ENCODE results near the gene HIPK1.

HIPK1 gene

DNA sequence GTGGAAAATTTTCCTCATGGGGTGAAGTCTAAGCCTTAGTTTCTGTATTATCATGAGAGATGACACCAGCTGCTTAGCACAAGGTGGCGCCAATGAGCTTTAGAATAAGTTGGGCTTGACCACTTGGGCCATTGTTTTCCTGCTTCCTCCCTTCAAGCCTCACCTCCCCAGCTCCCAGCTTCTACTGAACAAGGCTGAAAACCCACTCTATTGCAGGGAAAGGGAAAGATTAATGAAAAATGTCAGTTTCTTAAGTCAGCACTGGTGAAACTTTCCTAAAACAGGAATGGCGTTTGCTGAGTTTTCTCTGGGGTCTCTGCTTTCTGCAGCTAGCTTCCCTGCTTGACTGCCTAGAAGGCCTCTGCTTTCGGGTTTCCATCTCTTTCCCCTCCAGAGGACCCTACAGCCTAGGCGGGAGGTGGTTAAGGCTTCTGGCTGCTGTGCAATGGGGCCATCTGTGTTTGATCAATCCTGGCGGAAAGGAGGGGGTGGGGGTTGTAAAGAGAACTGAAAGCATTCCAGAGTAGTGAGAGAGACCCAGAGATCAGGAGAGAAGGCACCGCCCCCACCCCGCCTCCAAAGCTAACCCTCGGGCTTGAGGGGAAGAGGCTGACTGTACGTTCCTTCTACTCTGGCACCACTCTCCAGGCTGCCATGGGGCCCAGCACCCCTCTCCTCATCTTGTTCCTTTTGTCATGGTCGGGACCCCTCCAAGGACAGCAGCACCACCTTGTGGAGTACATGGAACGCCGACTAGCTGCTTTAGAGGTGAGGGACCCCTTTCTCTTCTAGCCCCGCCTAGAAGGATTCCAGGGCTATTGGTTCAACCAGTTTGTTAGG, 50.0 kb downstream of the HIPK1 start, which contains the start of gene OLFML3:
TSS of gene OLFML3 (plus strand) at position 612 of the 840 bp plus-strand sequence. CDS start at position 655, 43 bp downstream.
- peak within 1 kb of the TSS; percentile 52 for H3K27ac ChIP-seq (ENCODE audit: poor library complexity, severe bottlenecking)
- DNase-seq (ENCODE audit: low spot score) (peak; percentile 73), ATAC-seq (ENCODE audit: low read depth) (peak; percentile 91)
- TF ChIP-seq, protein P1, sequence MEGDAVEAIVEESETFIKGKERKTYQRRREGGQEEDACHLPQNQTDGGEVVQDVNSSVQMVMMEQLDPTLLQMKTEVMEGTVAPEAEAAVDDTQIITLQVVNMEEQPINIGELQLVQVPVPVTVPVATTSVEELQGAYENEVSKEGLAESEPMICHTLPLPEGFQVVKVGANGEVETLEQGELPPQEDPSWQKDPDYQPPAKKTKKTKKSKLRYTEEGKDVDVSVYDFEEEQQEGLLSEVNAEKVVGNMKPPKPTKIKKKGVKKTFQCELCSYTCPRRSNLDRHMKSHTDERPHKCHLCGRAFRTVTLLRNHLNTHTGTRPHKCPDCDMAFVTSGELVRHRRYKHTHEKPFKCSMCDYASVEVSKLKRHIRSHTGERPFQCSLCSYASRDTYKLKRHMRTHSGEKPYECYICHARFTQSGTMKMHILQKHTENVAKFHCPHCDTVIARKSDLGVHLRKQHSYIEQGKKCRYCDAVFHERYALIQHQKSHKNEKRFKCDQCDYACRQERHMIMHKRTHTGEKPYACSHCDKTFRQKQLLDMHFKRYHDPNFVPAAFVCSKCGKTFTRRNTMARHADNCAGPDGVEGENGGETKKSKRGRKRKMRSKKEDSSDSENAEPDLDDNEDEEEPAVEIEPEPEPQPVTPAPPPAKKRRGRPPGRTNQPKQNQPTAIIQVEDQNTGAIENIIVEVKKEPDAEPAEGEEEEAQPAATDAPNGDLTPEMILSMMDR (IDR thresholded peaks at IDR 0.05; ENCODE audit: poor library complexity, severe bottlenecking) = peak; percentile 87
- H3K4me3 ChIP-seq (ENCODE audit: severe bottlenecking) = no peak within 1 kb of the TSS
- H3K4me1 ChIP-seq (ENCODE audit: insufficient read depth, poor library complexity, severe bottlenecking) = peaks cover 9% of the 10 kb centered on the region
- H3K27me3 ChIP-seq (ENCODE audit: insufficient read depth, poor library complexity, severe bottlenecking) = no peaks in the 10 kb centered on the region
- no peaks in the 10 kb centered on the region for H3K9me3 ChIP-seq (ENCODE audit: severe bottlenecking)
- peaks cover 8% of the 10 kb centered on the region for H3K36me3 ChIP-seq (ENCODE audit: low read depth)

DNA sequence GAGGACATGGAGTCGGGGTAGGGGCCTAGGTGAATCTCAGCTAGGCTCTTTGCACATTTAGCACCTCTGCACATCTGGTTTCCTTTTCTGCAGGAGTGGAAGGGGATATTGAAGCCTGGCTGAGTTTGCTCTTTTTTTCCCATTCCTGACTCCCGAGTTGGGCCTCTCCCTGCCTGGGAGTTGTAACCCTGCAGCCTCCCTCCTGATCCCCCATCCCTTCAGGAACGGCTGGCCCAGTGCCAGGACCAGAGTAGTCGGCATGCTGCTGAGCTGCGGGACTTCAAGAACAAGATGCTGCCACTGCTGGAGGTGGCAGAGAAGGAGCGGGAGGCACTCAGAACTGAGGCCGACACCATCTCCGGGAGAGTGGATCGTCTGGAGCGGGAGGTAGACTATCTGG, 51.0 kb downstream of the HIPK1 start:
- Histone ChIP-seq H3K27me3 (ENCODE audit: insufficient read depth, poor library complexity, severe bottlenecking) (no peaks in the 10 kb centered on the region), H3K4me1 (ENCODE audit: insufficient read depth, poor library complexity, severe bottlenecking) (peaks cover 9% of the 10 kb centered on the region), H3K9me3 (ENCODE audit: severe bottlenecking) (no peaks in the 10 kb centered on the region), H3K4me3 (ENCODE audit: severe bottlenecking) (no peak overlapping the region), H3K27ac (ENCODE audit: poor library complexity, severe bottlenecking) (no peak overlapping the region), H3K36me3 (ENCODE audit: low read depth) (peaks cover 4% of the 10 kb centered on the region; the same call in 1 of the 2 replicates)
- ATAC-seq (ENCODE audit: low read depth) (no peak), DNase-seq (ENCODE audit: low spot score) (no peak)
- TF ChIP-seq, protein P1 (IDR thresholded peaks at IDR 0.05; ENCODE audit: poor library complexity, severe bottlenecking) = no peak

DNA sequence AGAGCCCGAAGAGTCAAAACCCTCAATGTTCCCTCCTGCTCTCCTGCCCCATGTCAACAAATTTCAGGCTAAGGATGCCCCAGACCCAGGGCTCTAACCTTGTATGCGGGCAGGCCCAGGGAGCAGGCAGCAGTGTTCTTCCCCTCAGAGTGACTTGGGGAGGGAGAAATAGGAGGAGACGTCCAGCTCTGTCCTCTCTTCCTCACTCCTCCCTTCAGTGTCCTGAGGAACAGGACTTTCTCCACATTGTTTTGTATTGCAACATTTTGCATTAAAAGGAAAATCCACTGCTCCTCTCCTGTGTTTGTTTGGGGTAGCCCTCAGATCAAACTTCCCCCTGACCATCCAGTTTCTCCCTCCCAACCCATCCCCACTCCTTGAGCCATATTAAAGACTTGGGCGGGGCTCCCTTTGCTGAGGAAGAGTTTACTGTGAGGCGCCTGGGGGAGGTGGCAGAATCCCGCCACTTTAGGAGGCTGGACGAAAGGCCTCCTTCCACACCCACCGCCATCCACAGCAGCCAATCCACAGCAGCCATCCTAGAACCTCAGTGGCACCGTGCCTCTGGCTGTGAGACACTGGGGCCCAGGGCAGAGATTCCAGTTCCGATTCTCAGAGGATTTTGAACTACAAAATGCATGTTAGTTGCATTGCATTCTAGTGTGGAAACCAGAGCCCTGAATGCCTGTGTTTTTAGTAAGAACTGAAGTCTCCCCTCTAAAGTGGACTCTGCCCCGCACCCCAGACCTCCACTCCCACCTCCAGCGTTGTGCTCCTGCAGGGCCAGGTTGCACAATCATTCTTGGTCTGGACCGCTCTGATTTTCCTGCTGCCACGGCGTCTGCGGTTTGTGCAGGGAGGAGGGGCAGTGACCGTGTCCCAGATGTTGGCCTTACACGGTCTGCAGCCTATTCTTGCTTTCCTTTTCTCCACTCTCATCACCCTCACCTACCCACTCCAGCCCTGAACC, 53.1 kb downstream of the HIPK1 start:
- ATAC-seq (ENCODE audit: low read depth) = no peak
- TF ChIP-seq, protein P1 (IDR thresholded peaks at IDR 0.05; ENCODE audit: poor library complexity, severe bottlenecking) = no peak
- no peak for DNase-seq (ENCODE audit: low spot score)
- Histone ChIP-seq H3K9me3 (ENCODE audit: severe bottlenecking) (no peaks in the 10 kb centered on the region), H3K27ac (ENCODE audit: poor library complexity, severe bottlenecking) (no peak overlapping the region), H3K27me3 (ENCODE audit: insufficient read depth, poor library complexity, severe bottlenecking) (no peaks in the 10 kb centered on the region), H3K4me3 (ENCODE audit: severe bottlenecking) (no peak overlapping the region), H3K4me1 (ENCODE audit: insufficient read depth, poor library complexity, severe bottlenecking) (peaks cover 9% of the 10 kb centered on the region), H3K36me3 (ENCODE audit: low read depth) (no peaks in the 10 kb centered on the region)

DNA sequence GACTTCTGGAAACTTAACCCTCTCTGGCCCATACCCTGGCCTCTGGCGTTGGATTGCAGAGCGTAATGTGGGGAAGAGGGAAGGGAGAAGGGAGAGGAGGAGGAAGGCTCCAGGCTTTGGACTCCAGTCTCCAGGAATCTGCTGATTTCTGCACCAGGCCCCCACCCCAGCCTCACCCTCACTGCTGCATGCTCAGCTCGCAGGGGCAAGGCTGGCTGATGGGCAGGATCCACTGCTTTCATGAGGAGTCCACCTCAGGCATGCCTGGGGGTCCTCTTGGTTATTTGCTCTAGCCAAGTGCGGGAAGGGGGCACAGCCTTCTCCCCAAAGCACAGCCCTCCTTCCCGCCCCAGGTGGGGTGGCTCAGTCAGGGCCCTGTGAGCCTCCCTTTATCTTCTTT, 53.8 kb downstream of the HIPK1 start:
- no peaks in the 10 kb centered on the region for H3K27me3 ChIP-seq (ENCODE audit: insufficient read depth, poor library complexity, severe bottlenecking)
- no peak overlapping the region for H3K4me3 ChIP-seq (ENCODE audit: severe bottlenecking)
- peaks cover 9% of the 10 kb centered on the region for H3K4me1 ChIP-seq (ENCODE audit: insufficient read depth, poor library complexity, severe bottlenecking)
- TF ChIP-seq, protein P1 (IDR thresholded peaks at IDR 0.05; ENCODE audit: poor library complexity, severe bottlenecking) = no peak
- DNase-seq (ENCODE audit: low spot score) (no peak), ATAC-seq (ENCODE audit: low read depth) (no peak)
- H3K27ac ChIP-seq (ENCODE audit: poor library complexity, severe bottlenecking) = no peak overlapping the region
- H3K9me3 ChIP-seq (ENCODE audit: severe bottlenecking) = no peaks in the 10 kb centered on the region
- H3K36me3 ChIP-seq (ENCODE audit: low read depth) = no peaks in the 10 kb centered on the region
